Kidney tubule cell (primary cell): ENCODE results near the gene NFYA.

Source experiments
- DNase-seq: peaks from one replicate; pipeline ENCODE4 v3.0.0-alpha.2; 2018; ENCODE audit warnings: low spot score

The NFYA gene

GRCh38 chr6:41072836-41073202 lies at the start of gene NFYA:
TSS of gene NFYA (plus strand) at chr6:41072974. CDS start at chr6:41079090, 6,116 bp downstream.
- no peak for DNase-seq

DNA sequence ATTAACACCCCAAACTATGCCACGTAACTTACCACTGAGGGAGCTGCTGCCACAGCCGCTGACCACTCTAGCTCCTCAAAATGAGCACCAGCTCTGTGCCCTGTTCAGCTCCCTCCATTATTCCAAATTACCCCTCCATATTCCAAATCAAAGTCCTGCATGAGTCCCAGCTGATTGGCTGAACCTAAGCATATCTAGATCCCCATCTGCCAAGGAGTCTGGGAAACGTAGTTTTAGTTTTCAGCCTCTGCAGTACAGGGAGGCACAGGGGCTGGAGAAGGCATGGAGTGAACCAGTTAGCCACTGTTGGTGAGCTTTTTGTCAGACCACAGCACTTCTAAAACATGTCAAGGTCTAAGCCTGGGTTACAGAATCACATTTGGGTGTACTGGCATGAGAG lies 49.7 kb upstream of the NFYA start:
- no peak for DNase-seq

- DNase-seq: no peak
These were observed 46.7 kb upstream of the NFYA start for GRCh38 chr6:41025966-41026530.

DNA sequence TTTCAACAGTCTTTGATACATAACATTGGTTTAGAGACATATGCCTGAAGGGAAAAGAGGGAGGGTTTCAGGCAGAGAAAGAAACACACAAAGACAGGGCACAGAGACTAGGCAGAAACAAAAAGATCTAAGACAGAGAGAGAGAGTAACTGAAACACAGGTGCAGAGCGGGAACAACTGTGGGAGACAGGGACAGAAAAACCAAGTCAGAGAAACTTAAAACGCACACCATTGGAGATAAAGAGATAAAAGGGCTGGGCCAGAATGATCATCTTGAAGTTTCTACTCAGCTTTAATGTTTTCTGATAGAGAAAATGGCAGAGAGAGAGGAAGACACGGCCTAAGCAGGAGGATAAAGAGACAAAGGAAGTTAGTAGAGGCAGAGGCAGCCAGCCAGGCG lies 45.5 kb upstream of the NFYA start:
- no peak for DNase-seq

GRCh38 chr6:41027799-41028560 lies 44.8 kb upstream of the NFYA start:
- DNase-seq: peak; percentile 77

GRCh38 chr6:41028561-41029412 lies 44.0 kb upstream of the NFYA start:
- no peak for DNase-seq

DNA sequence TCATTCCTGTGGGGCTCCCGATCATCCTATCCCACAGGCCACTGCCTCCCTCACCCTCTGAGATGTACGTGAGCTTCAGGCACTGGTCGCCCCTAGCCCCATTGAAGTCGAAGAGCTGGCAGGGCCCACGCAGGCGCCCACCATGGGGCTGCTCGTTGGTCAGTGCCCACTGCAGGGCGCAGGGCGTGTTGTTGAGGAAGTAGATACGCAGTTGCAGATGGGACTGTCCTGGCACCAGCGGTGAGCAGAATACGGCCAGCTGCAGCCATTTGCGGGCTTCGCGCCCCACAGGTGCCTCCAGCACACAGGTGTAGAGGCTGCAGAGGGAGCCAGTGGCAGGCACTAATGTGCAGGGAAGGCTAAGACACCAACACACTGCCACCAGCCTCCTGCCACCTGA lies 39.9 kb upstream of the NFYA start:
- DNase-seq: no peak

- no peak for DNase-seq
These were observed 39.0 kb upstream of the NFYA start for GRCh38 chr6:41033776-41034175.

GRCh38 chr6:41036186-41036585 lies 36.6 kb upstream of the NFYA start:
- peak; percentile 76 for DNase-seq

- peak; percentile 37 for DNase-seq
These were observed 36.2 kb upstream of the NFYA start for GRCh38 chr6:41036601-41037000.

DNA sequence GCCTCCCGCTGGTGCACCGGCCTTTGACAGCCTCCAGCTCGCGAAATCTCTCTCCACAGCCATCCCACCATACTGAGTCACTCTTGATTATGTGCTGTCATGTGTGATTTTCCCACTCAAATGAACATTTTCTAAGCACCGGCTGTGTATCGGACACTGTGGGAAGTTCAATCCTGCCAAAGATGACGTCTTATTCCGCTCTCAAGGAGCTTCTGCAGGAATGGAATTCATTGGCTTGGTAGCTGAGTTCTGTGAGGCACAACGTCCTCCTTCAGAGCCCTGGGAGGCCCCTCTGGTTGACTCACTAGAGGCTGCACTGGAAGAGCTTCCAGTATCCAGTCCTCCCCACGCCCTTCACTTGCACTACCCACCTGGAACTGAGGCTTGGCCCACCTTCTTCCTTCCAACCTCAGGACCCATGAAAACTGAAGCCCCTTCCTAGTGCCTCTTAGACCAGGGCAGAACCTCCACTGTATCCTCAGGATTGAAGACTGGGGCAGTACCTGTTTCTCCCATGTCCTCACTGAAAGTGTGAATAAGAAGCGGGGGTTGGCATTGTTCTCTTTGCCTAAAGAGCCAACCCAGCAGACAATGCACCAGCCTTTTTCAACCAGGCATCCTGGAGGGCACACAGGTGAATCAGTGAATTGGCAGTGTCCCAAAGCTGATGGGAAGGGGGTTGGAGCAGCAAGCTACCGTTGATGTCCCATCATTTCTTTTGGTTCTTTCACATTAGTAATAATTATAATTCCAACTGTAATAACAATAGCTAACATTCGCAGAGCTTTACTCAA lies 35.5 kb upstream of the NFYA start:
- peak; percentile 80 for DNase-seq

DNA sequence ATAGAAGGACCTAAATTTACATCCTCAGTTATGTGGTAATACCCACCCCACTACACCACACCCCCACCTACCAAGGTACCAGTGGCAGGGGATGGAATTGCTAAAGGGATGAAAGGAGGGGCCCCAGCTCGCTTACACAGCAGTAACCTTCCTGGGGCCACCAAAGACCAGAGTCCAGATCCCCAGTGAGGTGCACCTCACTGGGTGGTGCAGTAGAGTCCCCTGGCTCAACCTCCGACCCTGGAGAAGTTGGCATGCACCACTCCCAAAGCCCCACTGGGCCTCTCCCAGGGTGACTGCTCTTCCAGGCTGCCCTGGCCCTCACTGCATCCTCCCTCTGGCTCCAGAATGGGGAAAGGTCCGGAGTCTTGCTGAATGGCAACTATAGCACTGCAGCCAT lies 34.6 kb upstream of the NFYA start:
- DNase-seq: no peak

GRCh38 chr6:41039060-41039998 lies 33.4 kb upstream of the NFYA start, which contains the start of gene UNC5CL:
TSS of gene UNC5CL (minus strand) at chr6:41039221. CDS start at chr6:41035074, 4,147 bp downstream.
- peak; percentile 85 for DNase-seq

DNA sequence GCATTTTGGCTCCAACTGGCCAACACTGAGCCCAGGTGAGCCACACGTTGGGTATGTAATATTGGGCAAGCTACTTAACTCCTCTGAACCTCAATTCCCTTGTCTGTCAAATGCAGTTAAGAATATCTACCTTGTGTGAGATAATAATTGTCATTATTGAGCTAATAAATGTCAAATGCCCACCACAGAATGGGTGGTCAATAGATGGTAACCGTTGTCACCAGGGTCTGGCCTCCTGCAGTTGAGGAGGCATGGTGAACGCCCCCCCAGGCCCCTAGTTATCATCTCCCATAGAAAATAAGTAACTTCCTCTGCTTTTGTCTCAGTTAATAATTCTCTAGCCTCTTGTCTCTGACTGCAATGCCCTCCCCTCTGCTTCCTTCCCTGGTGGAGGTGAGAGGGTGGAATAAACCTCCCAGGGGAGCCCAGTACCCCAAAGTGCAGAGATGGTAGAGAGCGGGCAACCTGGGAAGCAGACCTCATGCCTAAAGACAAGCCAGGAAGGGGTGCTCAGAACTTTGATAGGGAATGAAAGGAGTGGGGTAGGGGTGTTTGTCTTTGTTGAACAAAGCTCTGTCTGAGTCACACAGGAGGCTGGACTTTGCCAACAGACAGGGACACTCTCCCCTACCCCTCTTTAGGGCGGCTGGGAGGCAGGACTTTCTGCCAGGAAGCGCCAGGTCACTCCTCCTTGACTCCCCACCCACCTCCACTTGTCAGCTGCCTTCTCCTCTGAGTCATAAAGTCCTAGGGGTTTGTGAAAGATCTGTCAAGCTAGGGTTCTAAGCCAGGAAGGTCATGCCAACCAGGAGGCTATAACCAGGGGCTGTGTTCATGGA lies 32.5 kb upstream of the NFYA start:
- peak; percentile 96 for DNase-seq

- DNase-seq: no peak
These were observed 31.7 kb upstream of the NFYA start for GRCh38 chr6:41040940-41041536.

GRCh38 chr6:41042226-41043055 lies 30.3 kb upstream of the NFYA start, which contains the start of gene TSPO2:
TSS of gene TSPO2 (plus strand) at chr6:41042467. CDS start at chr6:41042986, 519 bp downstream.
- DNase-seq: no peak

GRCh38 chr6:41043151-41043550 lies 29.6 kb upstream of the NFYA start:
- no peak for DNase-seq

DNA sequence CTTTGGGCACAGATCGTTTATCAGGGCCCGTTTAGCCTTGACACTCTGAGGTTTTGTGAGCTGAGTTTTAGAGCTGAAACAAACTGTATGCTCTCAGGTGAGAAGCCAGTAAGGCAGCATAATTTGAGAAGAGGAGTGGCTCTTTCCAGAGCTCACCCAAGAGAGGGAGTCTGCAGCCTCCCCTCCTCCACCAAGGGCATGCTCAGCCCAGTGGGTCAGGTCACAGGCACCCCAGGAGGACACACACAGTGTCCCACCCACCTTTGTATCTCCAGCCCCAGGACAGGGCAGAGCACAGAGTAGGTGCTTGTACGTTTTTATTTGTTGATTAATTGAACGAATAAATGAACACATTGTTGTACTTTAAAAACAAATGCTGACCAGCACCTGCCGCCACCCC lies 27.1 kb upstream of the NFYA start:
- DNase-seq: no peak

- DNase-seq: no peak
These were observed 26.7 kb upstream of the NFYA start for GRCh38 chr6:41046084-41046483.
